ENCODE data around the gene FAAH.

GRCh38 chr1:46451948-46452930, 58.1 kb downstream of the FAAH start:
- TF ChIP-seq, protein P1, sequence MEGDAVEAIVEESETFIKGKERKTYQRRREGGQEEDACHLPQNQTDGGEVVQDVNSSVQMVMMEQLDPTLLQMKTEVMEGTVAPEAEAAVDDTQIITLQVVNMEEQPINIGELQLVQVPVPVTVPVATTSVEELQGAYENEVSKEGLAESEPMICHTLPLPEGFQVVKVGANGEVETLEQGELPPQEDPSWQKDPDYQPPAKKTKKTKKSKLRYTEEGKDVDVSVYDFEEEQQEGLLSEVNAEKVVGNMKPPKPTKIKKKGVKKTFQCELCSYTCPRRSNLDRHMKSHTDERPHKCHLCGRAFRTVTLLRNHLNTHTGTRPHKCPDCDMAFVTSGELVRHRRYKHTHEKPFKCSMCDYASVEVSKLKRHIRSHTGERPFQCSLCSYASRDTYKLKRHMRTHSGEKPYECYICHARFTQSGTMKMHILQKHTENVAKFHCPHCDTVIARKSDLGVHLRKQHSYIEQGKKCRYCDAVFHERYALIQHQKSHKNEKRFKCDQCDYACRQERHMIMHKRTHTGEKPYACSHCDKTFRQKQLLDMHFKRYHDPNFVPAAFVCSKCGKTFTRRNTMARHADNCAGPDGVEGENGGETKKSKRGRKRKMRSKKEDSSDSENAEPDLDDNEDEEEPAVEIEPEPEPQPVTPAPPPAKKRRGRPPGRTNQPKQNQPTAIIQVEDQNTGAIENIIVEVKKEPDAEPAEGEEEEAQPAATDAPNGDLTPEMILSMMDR (IDR thresholded peaks at IDR 0.05) = no peak
- TF ChIP-seq POLR2A (IDR thresholded peaks at IDR 0.05) = no peak

Measured in Peyer's patch (tissue), 4 donors.